Measurements from ENCODE around the gene GOLGA6A. TPM values are rescaled to one million over a fixed set of nuclear protein-coding genes. Genes with fewer than 3 reads are reported as not detected.
A peak's percentile ranks its signal among the peaks of the same experiment; 100 is the strongest.
"Not testable (repeated sequence)": the region's sequence is repeated elsewhere in the genome, so short reads cannot be mapped to it uniquely, and the experiment has no call there.

GOLGA6A gene
- total and polyA plus RNA-seq, 2 experiments from 2014 or later: not detected

GRCh38 chr15:74053941-74054529 lies 28.3 kb downstream of the GOLGA6A start:
- no peak overlapping the region; the same call in 1 of the 2 replicates for H3K9ac ChIP-seq
- H4K20me1 ChIP-seq (ENCODE audit: insufficient read depth): no peaks in the 10 kb centered on the region
- no peaks in the 10 kb centered on the region for H3K9me3 ChIP-seq (ENCODE audit: low read depth)
- H3K4me2 ChIP-seq (ENCODE audit: unreplicated experiment): peak overlapping the region; percentile 56
- H3K27me3 ChIP-seq (replicated peaks; ENCODE audit: insufficient read depth): no peaks in the 10 kb centered on the region
- WGBS, 2 experiments (ENCODE audit: low coverage in 1 of 2, low lambda C conversion rate in 2 of 2, missing lambda C conversion rate in 2 of 2): 1 to 3% methylated on average over 10 to 17 of the region's 17 CpGs
- peaks cover 32% of the 10 kb centered on the region for H3K4me1 ChIP-seq (ENCODE audit: insufficient read depth)
- H3K4me3 ChIP-seq: peak overlapping the region; percentile 57
- no peak overlapping the region for H3K27ac ChIP-seq
- H3K9me2 ChIP-seq (ENCODE audit: insufficient read depth): no peaks in the 10 kb centered on the region
- H2AFZ ChIP-seq: peak overlapping the region; percentile 79
- H3K36me3 ChIP-seq (ENCODE audit: low read depth): no peaks in the 10 kb centered on the region
- peaks cover 26% of the 10 kb centered on the region for H3F3A ChIP-seq (ENCODE audit: insufficient read depth)
- TF ChIP-seq EZH2 (IDR thresholded peaks at IDR 0.05; ENCODE audit: insufficient read depth, poor library complexity, severe bottlenecking): no peak
- TF ChIP-seq EZH2phosphoT487 (IDR thresholded peaks at IDR 0.05; ENCODE audit: insufficient read depth, low read depth): no peak
- in situ Hi-C loops (cut with MboI): no loop called here
- no peaks in the 10 kb centered on the region for H3K79me2 ChIP-seq (ENCODE audit: insufficient read depth)
- peak; percentile 85 for DNase-seq

- Histone ChIP-seq H3K9me2 (ENCODE audit: insufficient read depth) (no peaks in the 10 kb centered on the region), H3F3A (ENCODE audit: insufficient read depth) (peaks cover 26% of the 10 kb centered on the region), H3K27ac (no peak overlapping the region), H3K9ac (no peak overlapping the region; the same call in 1 of the 2 replicates), H3K4me2 (ENCODE audit: unreplicated experiment) (peak overlapping the region; percentile 56), H3K4me3 (peak overlapping the region; percentile 57), H3K9me3 (ENCODE audit: low read depth) (no peaks in the 10 kb centered on the region), H3K27me3 (replicated peaks; ENCODE audit: insufficient read depth) (no peaks in the 10 kb centered on the region), H2AFZ (peak overlapping the region; percentile 79), H3K79me2 (ENCODE audit: insufficient read depth) (no peaks in the 10 kb centered on the region), H3K4me1 (ENCODE audit: insufficient read depth) (peaks cover 32% of the 10 kb centered on the region), H4K20me1 (ENCODE audit: insufficient read depth) (no peaks in the 10 kb centered on the region), H3K36me3 (ENCODE audit: low read depth) (no peaks in the 10 kb centered on the region)
- in situ Hi-C loops (cut with MboI): no loop called here
- DNase-seq: no peak
- 26 to 31% methylated on average over 15 of the region's 15 CpGs for WGBS, 2 experiments (ENCODE audit: low coverage in 1 of 2, low lambda C conversion rate in 2 of 2, missing lambda C conversion rate in 2 of 2)
- no peak for TF ChIP-seq EZH2phosphoT487 (IDR thresholded peaks at IDR 0.05; ENCODE audit: insufficient read depth, low read depth)
- TF ChIP-seq EZH2 (IDR thresholded peaks at IDR 0.05; ENCODE audit: insufficient read depth, poor library complexity, severe bottlenecking): no peak
Measured at GRCh38 chr15:74053517-74053916, 28.8 kb downstream of the GOLGA6A start.

DNA sequence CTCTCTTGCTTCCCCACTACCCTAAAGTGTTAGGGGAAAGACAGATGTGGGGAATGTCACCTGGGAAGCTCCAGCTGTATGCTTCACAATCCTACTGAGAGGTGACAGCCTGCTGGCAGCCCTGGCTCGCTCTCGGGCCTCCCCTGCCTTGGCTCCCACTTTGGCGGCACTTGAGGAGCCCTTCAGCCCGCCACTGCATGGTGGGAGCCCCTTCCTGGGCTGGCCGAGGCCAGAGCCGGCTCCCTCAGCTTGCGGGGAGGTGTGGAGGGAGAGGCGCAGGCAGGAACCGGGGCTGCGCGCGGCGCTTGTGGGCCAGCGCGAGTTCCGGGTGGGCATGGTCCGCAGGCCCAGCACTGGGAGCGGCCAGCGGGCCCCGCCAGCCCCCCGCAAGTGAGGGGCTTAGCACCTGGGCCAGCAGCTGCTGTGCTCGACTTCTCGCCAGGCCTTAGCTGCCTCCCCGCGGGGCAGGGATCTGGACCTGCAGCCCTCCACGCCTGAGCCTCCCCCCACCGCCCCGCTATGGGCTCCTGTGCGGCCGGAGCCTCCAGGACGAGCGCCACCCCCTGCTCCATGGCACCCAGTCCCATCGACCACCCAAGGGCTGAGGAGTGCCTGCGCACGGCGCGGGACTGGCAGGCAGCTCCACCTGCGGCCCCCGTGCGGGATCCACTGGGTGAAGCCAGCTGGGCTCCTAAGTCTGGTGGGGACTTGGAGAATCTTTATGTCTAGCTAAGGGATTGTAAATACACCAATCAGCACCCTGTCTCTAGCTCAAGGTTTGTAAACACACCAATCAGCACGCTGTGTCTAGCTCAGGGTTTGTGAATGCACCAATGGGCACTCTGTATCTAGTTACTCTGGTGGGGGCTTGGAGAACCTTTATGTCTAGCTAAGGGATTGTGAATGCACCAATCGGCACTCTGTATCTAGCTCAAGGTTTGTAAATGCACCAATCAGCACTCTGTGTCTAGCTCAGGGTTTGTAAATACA lies 29.8 kb downstream of the GOLGA6A start:
- H3K9ac ChIP-seq; H3K79me2 ChIP-seq (ENCODE audit: insufficient read depth); H3K27me3 ChIP-seq (replicated peaks; ENCODE audit: insufficient read depth); H4K20me1 ChIP-seq (ENCODE audit: insufficient read depth); H3K36me3 ChIP-seq (ENCODE audit: low read depth); in situ Hi-C loops (cut with MboI); H3K4me2 ChIP-seq (ENCODE audit: unreplicated experiment); DNase-seq; H3K9me2 ChIP-seq (ENCODE audit: insufficient read depth); H3K4me3 ChIP-seq; H2AFZ ChIP-seq; H3K9me3 ChIP-seq (ENCODE audit: low read depth): not testable (repeated sequence)
- peak overlapping the region; percentile 57 for H3K27ac ChIP-seq
- H3F3A ChIP-seq (ENCODE audit: insufficient read depth): peaks cover 26% of the 10 kb centered on the region
- peaks cover 35% of the 10 kb centered on the region for H3K4me1 ChIP-seq (ENCODE audit: insufficient read depth)
- WGBS, 2 experiments (ENCODE audit: low coverage in 1 of 2, low lambda C conversion rate in 2 of 2, missing lambda C conversion rate in 2 of 2): 80 to 92% methylated on average over 17 to 38 of the region's 42 CpGs

DNA sequence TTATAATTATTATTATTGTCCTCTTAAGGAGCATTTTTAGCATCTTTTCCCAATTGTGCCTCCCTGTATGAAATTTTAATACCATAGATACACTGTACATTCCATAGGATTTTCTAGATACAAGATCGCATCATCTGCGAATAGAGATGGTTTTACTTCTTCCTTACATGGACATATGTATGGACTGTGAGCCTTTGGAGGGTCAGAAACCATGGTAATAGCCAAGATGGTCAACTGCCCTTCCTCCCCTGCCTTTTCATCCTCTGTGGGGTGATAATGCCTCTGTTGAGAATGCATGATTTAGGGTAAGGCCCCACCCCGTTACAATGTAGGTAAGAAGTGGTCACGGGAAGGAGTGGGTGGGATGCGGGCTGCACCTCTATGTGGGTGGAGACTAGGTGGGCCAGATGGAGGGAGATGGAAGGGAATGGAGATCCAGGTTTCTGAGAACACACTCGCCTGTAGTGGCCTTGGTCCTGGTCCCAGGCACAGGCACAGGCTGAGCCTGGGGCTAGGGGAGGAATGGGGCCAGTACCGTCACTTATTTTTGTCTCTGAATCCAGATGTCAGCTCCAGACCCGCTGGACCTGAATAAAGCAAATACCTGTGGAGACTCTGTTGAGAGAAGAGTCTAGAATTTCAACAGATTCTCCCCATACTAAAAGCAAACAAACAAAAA lies 31.7 kb downstream of the GOLGA6A start:
- no peaks in the 10 kb centered on the region for H3K27me3 ChIP-seq (replicated peaks; ENCODE audit: insufficient read depth)
- H3K27ac ChIP-seq: peak overlapping the region; percentile 81
- 33 to 37% methylated on average over 8 of the region's 8 CpGs for WGBS, 2 experiments (ENCODE audit: low coverage in 1 of 2, low lambda C conversion rate in 2 of 2, missing lambda C conversion rate in 2 of 2)
- peak overlapping the region; percentile 44 for H3K4me3 ChIP-seq
- DNase-seq: no peak
- H3K9ac ChIP-seq: peak overlapping the region; percentile 48
- in situ Hi-C loops (cut with MboI): no loop called here
- no peaks in the 10 kb centered on the region for H3K9me2 ChIP-seq (ENCODE audit: insufficient read depth)
- peaks cover 26% of the 10 kb centered on the region for H3F3A ChIP-seq (ENCODE audit: insufficient read depth)
- H3K79me2 ChIP-seq (ENCODE audit: insufficient read depth): no peaks in the 10 kb centered on the region
- H3K36me3 ChIP-seq (ENCODE audit: low read depth): no peaks in the 10 kb centered on the region
- TF ChIP-seq EZH2phosphoT487 (IDR thresholded peaks at IDR 0.05; ENCODE audit: insufficient read depth, low read depth) (no peak), EZH2 (IDR thresholded peaks at IDR 0.05; ENCODE audit: insufficient read depth, poor library complexity, severe bottlenecking) (no peak)
- H3K4me1 ChIP-seq (ENCODE audit: insufficient read depth): peaks cover 35% of the 10 kb centered on the region
- peak overlapping the region; percentile 80 for H3K4me2 ChIP-seq (ENCODE audit: unreplicated experiment)
- H4K20me1 ChIP-seq (ENCODE audit: insufficient read depth): no peaks in the 10 kb centered on the region
- no peaks in the 10 kb centered on the region for H3K9me3 ChIP-seq (ENCODE audit: low read depth)
- peak overlapping the region; percentile 47; the same call in 1 of the 2 replicates for H2AFZ ChIP-seq

Measured in GM23248 (cell line).